ENCODE results near the gene STK32C.

STK32C gene

DNA sequence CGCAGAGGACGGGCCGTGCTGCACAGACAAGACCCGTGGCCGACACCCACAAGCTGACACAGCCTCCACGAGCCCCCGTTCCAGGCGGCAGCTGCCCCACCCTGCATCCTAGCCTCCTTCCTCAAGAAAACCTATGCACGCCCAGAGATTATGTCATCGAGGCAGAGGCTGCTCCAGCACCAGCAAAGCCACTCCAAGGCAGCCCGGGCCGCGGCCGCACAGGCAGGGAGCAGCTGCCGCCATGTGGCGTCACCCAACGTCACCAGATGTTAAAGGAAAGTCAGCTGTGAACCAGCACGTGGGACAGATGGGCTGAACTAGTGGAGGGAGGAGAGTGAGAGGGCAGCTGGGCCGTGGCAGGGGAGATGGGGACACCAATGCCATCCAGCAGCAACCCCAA is 59.8 kb downstream of the STK32C start:
- DNase-seq (ENCODE audit: low read depth), result no peak

DNA sequence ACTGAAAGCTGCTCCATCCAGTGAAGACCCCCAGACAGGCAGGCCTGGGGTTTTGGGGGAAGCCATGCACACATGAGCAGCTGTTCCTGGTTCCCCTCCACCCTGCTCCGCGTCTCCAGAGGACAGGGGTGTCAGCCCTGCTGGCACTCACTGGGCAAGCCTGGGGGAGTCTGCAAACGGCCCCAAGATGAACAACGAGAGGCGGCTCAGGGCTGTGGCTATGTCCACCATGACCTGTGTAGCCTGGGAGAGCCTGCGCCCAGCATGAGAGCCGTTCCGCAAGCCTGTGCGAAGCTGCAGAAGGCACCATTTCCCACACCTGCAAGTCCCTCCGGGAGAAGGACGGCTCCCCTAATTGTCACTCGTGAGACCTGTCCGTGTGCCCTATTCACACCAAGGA is 61.5 kb downstream of the STK32C start:
- no peak for DNase-seq (ENCODE audit: low read depth)

DNA sequence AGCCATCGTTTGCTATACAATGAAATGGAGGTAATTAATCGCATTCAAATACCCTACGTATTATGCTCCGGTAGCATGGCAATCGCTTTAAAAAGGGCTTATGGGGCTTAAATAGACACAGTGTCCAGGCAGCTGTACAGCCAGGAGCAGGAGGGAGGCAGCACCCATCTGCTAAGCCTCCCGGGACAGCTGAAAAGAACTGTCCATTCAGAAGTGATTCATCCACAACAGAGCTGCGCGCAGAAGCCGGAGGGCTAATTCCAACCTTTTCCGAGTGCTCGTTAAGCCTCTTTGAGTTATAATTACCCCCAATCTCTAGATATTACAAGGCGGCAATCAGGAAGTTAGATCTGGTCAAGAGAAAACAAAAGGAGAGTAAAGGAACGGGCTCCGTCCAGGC is 62.7 kb downstream of the STK32C start:
- DNase-seq (ENCODE audit: low read depth), result no peak

DNA sequence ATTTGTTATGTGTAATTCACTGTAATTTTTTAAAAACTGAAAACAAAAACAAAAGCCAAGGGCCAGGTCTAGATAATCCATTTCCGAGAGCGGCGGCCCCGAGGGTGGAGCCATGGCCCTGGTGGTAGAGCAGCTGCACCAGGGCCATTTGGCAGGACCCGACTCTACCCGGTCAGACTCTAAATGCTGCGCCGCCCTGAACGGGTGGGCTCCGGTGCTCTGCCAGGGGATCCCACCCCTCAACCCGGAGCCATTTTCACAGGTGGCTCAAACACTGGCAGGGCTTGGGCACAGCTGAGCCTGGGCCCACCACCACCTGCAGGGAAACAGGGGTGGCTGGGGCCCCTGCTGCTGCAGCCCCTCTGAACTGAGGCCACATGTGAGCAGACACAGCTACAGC is 64.1 kb downstream of the STK32C start:
- no peak for DNase-seq (ENCODE audit: low read depth)

DNA sequence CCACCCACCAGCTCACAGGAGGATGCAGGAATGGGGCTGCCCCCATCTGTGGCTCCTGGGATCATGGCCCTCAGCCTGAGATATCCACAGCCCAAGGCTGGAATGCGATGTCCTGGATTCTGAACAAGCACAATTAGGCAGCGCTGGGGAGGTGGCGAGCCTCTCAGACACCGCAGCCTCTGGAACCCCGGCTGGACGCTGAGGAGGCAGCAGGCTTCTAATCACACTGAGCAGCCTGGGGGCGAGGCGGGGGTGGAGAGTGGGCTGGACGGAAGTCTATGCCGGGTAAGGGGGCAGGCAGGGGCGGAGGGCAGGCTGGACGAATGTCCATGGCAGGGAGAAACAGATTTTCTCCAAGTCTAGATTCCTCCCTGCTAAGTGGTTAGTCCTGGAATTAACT is 64.6 kb downstream of the STK32C start:
- DNase-seq (ENCODE audit: low read depth), result no peak

DNA sequence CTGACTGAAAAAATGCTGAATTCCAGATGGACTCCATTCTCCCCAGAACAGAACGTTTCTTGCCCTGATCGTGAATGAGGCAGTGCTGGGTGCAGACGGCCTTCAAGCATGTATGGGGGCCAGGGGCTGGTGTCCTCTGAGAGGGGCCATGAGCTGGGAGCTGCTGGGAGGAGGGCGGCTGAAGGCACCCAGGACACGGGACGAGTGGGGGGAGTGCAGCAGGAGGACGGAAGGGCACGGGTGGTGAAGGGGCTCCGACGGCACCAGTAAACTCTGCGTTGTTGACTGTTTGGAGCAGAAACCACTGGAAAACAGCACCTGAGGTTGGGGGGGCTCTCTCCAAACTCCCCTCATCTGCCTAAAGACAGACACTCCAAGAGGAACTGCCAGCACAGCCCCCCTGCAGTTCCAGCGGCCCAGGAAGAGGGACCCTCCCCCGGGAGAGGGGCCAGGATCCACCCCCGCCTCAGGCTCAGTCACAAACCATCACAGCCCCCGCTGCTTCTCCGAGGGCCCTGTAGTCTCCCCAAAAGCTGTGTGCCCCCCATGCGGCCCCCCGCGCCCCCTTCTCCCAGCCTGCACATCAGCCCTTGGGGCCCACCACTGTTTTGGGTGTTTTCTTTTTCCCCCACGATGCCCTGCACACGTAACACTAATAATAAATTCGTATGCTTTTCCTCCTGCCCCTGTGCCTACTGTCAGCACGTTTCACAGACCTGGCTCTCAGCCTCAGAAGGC is 65.5 kb downstream of the STK32C start:
- no peak for DNase-seq (ENCODE audit: low read depth)

DNA sequence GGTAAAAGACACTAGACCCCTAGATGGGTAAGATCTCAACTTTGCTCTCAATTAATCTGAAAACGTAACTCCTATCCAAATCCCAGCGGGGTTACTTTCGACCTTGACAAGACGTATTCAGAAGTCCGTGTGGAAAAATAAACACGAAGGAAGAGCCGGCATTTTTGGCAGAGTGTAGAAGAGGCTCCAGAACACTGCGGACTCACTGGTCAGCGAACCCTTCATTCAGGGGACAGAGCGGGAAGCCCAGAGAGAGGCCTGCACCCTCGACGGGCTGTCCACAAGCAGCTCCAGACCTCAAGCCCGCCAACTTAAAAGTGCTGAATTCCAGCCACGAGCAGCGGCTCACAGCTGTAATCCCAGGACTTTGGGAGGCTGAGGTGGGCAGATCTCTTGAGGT is 66.3 kb downstream of the STK32C start:
- no peak for DNase-seq (ENCODE audit: low read depth)

DNA sequence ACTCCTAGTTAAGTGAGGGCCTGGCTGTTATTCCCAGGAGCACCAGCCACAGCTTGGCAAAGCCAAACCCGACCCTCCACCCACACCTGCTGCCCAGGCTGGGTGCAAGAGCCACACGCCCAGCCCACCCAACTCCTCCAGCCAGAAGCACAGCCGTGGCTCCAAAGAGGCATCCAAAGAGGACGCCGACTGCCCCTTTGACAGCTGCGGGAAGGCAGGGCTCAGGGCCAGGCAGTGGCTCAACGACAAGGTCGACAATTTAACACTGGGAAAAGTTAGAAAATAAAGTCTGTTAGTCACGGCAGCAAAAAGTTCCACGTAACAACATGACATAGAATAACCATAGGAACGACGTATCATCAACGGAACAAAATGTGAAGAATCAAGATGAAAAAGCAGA is 66.7 kb downstream of the STK32C start:
- no peak for DNase-seq (ENCODE audit: low read depth)

DNA sequence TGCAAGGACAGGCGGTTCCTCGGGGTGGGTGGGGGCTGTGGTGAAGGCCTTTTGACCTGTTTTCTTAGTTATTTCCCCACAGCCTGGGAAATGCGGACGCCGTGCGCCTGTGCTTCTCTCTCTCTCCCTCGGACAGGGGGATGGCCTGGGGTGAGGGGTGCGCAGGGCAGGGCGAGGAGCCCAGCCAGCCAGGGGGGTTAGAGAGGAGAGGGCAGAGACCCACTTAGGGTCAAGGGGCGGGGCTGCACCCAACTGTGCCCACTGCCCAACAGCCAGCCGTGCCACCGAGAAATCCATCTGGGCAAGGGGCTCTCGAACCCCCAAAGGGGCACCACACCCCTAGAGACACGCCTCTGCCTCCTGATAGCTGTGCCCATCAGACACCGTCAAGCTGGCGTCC is 67.2 kb downstream of the STK32C start:
- DNase-seq (ENCODE audit: low read depth), result no peak

DNA sequence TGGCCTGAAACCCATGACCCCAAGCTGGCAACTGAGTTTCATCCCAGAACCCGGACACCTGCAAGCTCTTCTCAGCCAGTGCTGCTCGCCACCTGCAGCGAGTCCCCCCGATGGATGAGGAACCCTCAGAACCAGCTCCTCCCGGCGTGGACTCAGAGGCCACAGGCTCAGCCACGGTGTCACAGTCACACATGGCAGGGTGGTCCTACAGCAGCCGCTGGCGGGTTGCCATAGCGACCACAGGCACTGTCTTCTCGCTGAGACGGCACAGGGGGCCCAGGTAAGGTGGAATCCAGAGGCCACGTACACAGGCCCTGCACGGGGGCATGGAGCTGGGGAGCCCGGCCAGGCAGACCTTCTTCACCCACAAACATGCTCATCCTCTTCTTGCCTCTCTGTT is 67.6 kb downstream of the STK32C start:
- DNase-seq (ENCODE audit: low read depth), result no peak

DNA sequence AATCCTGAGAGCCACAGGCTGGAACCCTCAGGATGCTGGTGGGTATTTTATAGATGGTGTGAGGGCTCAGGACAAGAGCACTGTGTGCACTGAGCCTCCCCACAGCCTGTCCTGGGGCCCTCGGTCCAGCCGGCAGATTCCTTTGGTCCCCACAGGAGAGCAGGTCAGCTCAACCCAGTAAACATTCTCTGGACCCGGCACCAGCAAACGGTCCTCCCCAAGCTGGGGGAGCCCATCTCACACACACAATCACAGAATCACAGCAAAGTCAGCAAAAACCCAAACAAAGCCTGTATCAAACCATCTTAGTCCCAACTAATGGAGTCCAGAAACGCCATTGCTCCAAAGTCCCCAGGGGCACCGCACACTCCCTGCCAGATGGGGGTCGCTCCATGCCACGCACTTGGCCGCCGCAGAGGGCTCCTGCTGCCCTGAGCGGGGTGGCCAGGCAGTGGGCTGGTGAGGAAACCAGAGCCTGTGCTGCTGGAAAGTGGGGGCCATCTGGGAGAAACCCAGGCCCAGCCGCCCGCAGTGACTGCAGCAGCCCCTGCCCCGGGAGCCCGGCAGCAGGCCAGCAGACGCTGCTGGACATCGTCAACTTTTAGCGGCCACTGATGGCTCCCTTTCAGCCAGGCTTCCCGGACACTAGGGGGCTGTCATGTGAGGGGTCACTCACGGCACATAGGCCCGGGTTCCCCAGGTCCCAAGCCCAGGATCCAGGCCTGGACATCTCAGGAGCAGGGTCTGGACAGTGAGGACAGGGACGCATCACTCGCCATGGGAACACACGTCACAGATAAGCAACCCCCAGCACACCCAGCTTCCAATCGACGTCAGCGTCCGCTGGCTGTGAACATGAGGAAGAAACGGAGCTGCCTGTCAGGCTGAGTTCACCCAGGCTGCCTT is 68.4 kb downstream of the STK32C start:
- DNase-seq (ENCODE audit: low read depth), result no peak

DNA sequence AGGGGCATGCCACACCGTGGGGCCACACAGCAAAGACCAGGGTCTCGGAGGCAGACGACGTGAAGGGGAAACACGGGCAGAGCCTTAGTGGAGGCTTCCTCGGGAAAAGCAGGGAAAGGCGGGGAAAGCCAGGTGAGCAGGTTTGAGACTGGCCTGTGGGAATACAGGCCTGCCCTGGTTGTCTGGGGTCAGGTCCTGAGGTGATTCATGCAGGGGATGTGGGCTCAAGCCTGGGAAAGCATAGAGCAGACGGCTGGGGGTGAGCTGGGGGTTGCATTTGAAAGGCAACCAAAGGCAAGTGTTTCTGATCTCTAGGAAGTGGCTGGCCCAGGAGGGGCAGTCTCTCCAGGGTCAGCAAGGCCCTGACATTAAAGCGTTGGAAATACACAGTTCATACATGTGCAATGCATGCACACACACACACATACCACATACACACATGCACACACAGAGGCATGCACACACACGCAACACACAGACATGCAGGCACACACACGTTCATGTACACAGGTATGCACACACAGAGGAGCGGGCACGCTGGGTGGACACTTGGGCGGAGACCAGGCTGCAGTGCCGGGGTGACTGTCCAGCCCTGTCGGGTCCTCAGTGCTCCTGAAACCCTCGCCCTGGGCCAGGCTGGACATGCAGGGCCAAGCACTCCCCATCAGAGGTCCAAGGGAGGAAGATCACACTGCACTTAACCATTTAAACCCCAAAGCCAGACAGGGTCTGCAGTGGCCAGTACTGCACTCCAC is 69.2 kb downstream of the STK32C start:
- DNase-seq (ENCODE audit: low read depth), result no peak

DNA sequence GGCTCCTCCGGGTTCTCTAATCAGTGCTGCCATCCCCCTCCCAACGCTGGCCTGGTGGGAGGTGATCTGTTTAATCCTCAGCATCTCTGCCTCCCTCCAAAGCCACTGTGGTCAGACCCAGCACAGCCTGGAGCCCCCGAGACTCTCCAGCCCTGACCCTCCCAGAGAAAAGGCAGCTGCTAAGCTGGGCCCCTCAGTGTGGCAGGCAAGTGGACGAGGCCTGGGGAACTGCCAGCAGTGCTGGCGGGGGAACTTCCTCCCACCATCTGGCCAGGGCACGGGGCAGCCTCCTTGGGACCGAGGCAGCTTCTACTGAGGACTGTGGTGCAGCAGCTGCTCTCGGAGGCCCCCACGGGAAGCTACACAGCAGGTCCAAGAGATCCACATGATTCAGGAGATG is 69.9 kb downstream of the STK32C start:
- no peak for DNase-seq (ENCODE audit: low read depth)

DNA sequence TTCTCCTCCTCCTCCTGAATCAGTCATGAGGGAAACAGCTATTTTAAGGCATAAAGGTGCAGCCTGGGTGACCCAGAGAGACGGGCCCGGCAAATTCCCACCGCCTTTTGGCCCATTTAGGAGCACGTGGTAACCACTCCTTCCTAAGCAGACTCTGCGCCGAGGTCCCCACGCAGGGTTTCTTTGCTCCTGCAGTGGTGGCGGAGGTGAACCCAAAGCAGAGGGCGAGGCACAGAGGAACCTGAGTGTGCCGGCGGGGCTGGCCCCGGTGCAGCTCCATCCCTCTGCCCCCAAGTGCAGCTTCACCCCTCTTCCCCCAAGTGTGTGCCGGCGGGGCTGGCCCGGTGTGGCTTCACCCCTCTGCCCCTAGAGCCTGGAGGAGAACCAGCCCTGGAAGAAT is 70.4 kb downstream of the STK32C start:
- no peak for DNase-seq (ENCODE audit: low read depth)

DNA sequence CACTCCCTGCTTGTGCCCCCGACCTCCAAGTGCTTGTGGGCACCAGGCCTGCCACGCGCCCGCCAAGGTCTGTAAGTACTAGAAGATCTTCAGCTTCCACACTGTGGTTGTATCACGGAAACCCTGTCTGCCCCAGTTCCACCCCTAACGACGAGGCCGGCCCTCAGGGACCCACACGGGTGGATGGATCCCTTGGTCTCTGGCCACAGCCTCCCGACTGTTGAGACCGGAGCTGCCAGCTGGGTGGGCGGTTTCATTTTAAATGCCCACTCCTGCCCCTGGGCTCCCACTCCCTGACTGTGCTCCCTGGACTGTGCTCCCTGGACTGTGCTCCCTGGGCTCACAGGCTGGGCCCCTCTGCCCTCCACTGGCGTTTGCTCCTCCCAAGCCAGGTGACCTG is 70.9 kb downstream of the STK32C start:
- no peak for DNase-seq (ENCODE audit: low read depth)

DNA sequence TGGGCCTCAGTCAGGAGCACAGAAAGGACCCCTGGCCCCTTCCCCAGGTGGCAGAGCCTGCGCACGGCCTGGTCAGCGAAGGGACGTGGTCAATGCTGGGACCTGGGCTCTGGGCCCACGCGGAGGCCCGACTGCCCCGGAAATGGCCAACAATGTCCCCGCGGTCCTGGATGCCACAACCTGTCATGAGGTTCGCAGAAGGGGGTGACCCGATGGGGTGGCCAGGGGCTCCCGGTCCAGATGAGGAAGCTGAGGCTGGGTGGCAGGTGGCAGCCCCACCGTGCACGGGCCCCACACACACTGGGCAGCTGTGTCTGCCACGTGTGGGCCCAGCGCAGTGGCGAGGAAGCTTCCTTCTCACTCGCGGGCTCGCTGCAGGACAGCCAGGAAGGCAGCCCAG is 71.6 kb downstream of the STK32C start:
- no peak for DNase-seq (ENCODE audit: low read depth)

DNA sequence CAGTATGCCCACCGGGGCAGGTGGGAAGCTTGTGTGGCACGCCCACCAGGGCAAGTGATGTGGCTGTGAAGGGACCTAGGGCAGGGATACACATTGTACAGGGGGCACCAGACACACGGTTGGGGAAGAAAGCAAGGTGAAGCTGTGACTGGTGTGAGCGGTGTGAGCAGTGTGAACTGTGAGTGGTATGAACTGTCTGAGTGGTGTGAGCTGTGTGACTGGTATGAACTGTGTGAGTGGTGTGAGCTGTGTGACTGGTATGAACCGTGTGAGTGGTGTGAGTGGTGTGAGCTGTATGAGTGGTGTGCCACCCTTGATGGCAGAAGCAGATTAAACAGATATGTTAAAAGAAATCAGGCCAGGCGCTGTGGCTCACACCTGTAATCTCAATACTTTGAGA is 72.9 kb downstream of the STK32C start:
- DNase-seq (ENCODE audit: low read depth), result no peak

DNA sequence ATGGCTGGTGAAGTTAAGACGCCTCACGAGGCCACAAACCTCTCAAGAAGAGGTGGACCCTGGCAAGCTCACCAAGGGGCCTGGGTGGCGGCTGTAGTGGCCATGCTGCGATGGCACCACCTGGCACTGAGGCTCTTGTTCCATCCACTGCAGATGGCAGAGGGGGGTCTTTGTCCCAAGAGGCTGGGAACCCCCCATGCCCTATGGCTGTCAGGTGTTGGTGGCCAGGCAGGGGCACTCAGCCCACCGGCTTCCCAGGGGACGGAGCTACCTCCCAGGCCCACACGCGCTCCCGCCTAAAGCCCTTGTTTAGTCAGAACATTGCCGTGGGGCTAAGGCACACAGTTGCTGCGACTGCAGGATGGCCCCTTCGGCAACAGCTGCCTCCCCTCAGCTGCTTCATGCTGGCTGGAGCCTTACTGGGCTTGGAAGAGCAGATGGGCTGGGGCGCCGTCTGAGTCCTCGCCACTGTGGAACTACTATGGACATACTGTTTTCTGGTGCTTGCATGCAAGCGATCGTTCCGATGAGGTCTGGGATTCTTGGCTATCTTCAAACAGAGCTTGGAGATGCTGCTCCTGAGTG is 74.2 kb downstream of the STK32C start:
- DNase-seq (ENCODE audit: low read depth), result no peak

DNA sequence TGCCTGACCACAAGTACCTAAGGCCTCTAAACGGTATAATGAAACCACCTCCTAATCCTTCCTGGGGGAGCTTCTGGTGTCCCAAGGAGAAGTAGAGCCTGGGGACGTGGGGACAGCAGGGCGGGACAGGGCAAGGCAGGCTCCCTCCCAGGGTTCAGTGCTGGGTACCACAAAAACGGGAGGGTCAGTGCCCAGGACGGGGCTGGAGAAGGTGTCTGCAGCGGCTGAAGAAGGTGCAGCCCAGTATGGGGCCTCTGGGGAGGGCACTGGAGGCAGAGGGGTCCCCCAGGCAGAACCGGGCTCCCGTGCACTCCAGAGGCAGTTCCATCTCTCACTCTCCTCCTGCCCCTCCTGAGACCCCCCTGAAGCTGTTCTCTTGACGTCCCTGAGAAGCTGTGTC is 74.8 kb downstream of the STK32C start:
- DNase-seq (ENCODE audit: low read depth), result no peak

DNA sequence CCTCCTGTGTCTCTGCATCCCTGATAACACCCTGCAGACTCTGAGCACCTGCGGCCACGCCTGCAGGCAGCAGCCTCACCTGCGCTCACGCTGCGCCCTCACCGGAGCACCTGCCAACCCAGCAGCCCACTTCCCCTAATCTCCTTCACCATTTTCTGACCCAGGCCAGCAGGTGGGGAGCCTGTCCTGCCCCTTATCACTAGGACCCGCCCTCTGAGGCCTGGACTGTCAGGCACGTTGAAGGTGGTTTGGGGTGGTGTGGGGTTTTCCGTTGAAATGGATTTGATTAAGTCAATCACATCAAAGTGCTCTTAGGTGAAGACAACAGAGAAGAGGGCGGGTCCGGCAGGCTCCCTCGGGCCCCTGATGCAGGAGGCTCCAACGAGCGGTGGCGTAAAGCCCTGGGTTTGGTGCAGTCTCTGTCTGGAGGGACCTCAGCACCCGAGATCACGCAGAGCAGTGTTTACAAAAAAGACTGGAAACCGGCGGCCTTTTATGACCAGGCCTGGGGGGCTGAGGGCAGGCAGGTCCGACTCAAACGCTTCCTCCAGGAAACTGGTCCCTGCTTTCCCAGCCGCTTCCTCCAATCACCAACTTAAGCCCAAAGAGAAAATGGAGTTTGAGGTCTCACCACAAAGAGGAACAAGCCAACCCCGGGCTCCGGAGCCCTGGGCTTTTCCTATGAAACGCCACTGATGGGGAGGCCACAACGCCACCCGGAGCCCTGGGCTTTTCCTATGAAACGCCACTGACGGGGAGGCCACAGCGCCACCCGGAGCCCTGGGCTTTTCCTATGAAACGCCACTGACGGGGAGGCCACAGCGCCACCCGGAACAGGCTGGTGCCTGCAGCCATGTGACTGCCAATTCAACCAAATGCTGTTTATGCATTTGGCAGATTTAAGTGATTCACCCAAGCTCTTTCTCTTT is 75.5 kb downstream of the STK32C start:
- no peak for DNase-seq (ENCODE audit: low read depth)

DNA sequence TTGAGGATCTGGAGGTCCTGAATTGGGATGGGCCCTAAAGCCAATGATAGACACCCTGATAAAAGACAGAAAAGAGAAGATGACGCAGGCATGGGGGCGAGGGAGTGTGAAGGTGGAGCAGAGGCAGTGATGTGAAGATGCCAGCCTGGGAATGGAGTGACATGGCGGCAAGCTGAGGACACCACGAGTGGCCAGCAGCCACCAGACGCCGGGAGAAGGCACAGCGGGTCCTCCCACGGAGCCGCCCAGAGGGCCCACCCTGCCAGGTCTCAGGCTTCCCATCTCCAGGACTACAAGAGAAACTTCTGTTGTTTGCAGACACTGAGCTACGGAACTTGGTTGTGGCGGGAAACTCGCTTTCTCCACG is 76.1 kb downstream of the STK32C start:
- no peak for DNase-seq (ENCODE audit: low read depth)
